ENCODE results near the gene TAF5L.

DNA sequence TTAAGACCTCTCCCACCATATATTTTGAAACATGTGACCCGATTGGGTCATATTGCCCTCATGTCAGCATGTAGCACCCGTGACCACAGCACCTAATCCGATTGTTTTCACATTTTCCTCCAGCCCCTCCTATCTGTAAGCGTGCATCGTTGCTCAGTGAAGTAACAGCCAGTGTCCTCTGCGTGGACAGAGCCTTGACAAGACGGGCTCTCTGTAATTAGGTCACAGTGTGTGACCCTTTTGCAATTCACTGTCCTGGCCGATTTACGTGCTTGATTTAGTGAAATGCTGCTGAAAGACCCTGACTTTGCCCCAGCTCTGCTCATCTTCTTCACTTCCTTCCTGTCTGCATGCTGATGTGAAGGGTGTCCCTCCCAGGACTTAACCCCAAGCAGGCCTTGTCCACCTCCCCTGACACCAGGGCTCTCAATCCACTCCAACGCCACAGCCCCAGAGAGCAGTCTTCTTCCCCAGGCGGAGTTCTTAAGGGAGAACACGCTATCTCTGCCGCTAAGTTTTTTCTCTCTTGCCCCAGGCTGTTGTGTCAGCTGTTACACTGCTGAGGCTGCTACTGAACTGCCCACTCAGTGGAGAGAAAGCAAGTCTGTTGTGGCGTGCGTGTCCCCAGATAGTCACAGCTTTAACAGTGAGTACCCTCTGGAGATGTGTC is 19.5 kb upstream of the TAF5L start:
- TF ChIP-seq, protein P1, sequence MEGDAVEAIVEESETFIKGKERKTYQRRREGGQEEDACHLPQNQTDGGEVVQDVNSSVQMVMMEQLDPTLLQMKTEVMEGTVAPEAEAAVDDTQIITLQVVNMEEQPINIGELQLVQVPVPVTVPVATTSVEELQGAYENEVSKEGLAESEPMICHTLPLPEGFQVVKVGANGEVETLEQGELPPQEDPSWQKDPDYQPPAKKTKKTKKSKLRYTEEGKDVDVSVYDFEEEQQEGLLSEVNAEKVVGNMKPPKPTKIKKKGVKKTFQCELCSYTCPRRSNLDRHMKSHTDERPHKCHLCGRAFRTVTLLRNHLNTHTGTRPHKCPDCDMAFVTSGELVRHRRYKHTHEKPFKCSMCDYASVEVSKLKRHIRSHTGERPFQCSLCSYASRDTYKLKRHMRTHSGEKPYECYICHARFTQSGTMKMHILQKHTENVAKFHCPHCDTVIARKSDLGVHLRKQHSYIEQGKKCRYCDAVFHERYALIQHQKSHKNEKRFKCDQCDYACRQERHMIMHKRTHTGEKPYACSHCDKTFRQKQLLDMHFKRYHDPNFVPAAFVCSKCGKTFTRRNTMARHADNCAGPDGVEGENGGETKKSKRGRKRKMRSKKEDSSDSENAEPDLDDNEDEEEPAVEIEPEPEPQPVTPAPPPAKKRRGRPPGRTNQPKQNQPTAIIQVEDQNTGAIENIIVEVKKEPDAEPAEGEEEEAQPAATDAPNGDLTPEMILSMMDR (IDR thresholded peaks at IDR 0.05), result no peak
- no peak for TF ChIP-seq POLR2A (IDR thresholded peaks at IDR 0.05)
